Skin of body (tissue), 2 donors: ENCODE measurements around the gene NUP50. TPM values are rescaled to one million over a fixed set of nuclear protein-coding genes. Genes with fewer than 3 reads are reported as not detected.

ENCODE experiments used
- DNase-seq: peaks from one replicate; lab custom pipeline; 2025; lab: John Stamatoyannopoulos, UW
- total RNA-seq: library from RNA; depleted of rRNA; stranded (reverse); fragments of >200 nt; gene quantifications from one replicate; pipeline ENCODE4 v1.2.3, GENCODE V29; 2014

Gene NUP50
- total RNA-seq, 1 donor from 2014 or later, result 45.0 TPM

GRCh38 chr22:45194686-45195085, 31.0 kb downstream of the NUP50 start:
- DNase-seq, result no peak

- DNase-seq, result no peak
Observed at GRCh38 chr22:45195616-45196015, 31.9 kb downstream of the NUP50 start.

GRCh38 chr22:45196308-45196707, 32.6 kb downstream of the NUP50 start:
- DNase-seq, result no peak

- no peak for DNase-seq
Observed at GRCh38 chr22:45196926-45197605, 33.3 kb downstream of the NUP50 start.

- DNase-seq, result no peak
Observed at GRCh38 chr22:45197606-45198462, 34.1 kb downstream of the NUP50 start.

GRCh38 chr22:45198463-45198795, 34.7 kb downstream of the NUP50 start:
- DNase-seq, result no peak

- no peak for DNase-seq
Observed at GRCh38 chr22:45199723-45200122, 36.0 kb downstream of the NUP50 start.

- DNase-seq, result no peak
Observed at GRCh38 chr22:45200230-45200629, 36.5 kb downstream of the NUP50 start.

GRCh38 chr22:45200860-45201511, 37.3 kb downstream of the NUP50 start:
- DNase-seq, result no peak

- DNase-seq, result no peak
Observed at GRCh38 chr22:45201678-45202332, 38.1 kb downstream of the NUP50 start.

GRCh38 chr22:45202333-45203149, 38.8 kb downstream of the NUP50 start:
- DNase-seq, result no peak

- DNase-seq, result no peak
Observed at GRCh38 chr22:45203150-45203951, 39.6 kb downstream of the NUP50 start.

- no peak for DNase-seq
Observed at GRCh38 chr22:45204241-45204640, 40.5 kb downstream of the NUP50 start.

- no peak for DNase-seq
Observed at GRCh38 chr22:45204819-45205218, 41.1 kb downstream of the NUP50 start.

- DNase-seq, result no peak
Observed at GRCh38 chr22:45205276-45205925, 41.7 kb downstream of the NUP50 start.

GRCh38 chr22:45206233-45206632, 42.5 kb downstream of the NUP50 start:
- no peak for DNase-seq

- DNase-seq, result no peak
Observed at GRCh38 chr22:45207533-45207932, 43.8 kb downstream of the NUP50 start.

- no peak for DNase-seq
Observed at GRCh38 chr22:45207981-45208664, 44.4 kb downstream of the NUP50 start.

- no peak for DNase-seq
Observed at GRCh38 chr22:45208696-45208992, 44.9 kb downstream of the NUP50 start.
